HG03103 (cell line): Measurements from ENCODE around the gene SOX2.
"Not testable (repeated sequence)": the region's sequence is repeated elsewhere in the genome, so short reads cannot be mapped to it uniquely, and the experiment has no call there.

Experiments
- ATAC-seq: cut with Tn5 transposase; IDR thresholded peaks from one replicate; pipeline ENCODE4 v1.9.1; 2021; ENCODE audit warnings: low read depth; ENCODE audit not compliant: unreplicated experiment

Gene SOX2

GRCh38 chr3:181755959-181756358 lies 44.2 kb downstream of the SOX2 start:
- no peak for ATAC-seq

DNA sequence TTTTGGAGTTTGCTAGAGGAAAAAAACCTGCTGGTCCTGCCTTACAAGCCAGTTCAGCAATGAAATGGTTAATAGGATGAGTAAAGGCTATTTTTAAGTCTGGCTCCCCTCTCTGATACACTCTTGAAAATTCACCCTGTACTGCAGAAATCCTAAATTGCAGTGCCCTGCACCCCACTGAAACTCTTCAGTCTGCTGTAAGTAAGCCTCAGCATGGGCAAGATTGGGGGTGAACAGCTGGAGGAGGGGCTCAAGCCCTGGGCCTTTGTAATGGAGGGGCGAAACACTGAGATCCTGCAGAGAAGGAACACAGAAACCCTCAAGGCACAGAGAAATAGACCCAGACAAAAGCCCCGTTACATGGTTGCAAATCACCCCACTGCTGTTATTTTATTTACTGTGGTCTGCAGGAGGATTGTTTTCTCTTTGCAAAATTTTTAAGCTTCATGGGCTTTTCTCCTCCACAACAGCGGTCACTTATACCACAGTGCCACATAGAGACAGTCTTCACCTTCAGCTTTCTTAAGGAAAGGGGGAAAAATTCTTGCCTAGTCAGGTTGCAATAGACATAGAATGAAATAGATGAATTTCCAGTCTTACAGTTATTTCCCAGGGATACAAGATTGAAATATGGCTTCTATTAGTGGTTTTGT lies 45.0 kb downstream of the SOX2 start:
- ATAC-seq = no peak

DNA sequence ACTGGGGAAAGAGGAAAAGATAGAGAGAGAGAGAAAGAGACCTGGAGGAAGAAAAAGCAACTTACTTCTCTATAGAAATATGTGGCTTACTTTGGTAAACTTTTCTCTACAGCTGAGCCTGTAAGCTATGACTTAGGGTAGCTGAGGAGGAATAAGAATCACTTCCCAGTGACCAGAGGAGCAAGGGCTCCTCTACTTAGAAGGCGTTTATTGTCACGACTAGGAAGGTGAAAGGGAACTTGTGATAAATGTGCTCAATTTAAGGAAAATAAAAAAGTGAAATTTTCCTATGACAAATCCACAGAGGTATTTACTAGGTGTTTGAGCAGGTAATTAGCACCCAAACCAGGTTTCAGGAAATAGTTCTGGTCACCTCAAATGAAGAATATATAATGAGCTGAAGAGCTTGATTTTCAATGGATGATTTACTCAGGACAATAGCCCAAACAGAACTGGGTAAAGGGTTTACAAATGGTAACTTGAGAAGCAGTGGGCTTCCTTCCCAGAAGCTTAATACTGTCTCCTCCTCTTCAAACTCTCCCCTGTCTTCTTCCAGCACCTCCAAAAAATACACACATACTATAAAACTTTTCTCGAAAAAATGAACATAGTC lies 46.1 kb downstream of the SOX2 start:
- no peak for ATAC-seq

GRCh38 chr3:181761906-181762305 lies 50.2 kb downstream of the SOX2 start:
- no peak for ATAC-seq

GRCh38 chr3:181764033-181764432 lies 52.3 kb downstream of the SOX2 start:
- ATAC-seq = not testable (repeated sequence)
